Ovary (tissue), 9 donors: ENCODE results near the gene CC2D1A. TPM values are rescaled to one million over a fixed set of nuclear protein-coding genes. Genes with fewer than 3 reads are reported as not detected.

Source experiments
- DNase-seq, 5 donors: peaks; one replicate each; pipeline ENCODE4 v3.0.0-alpha.2; 2019 to 2020
- H3K27ac ChIP-seq, 2 donors: fragments of 200-600 bp; one replicate each; pipeline versions ENCODE4 v1.5.1 to v1.8.0; 2019 to 2022
- H3K27me3 ChIP-seq: fragments of 200-600 bp; one replicate; pipeline ENCODE4 v1.8.0; 2022
- H3K36me3 ChIP-seq: fragments of 200-600 bp; sonication (generic); one replicate; pipeline ENCODE4 v1.5.1; 2019
- H3K4me1 ChIP-seq: one replicate; pipeline ENCODE4 v1.8.1; 2013; ENCODE audit warnings: mild to moderate bottlenecking, moderate library complexity; ENCODE audit not compliant: insufficient read depth
- H3K4me3 ChIP-seq: fragments of 200-600 bp; sonication (generic); one replicate; pipeline ENCODE4 v1.5.1; 2017
- H3K9me3 ChIP-seq, 2 donors: fragments of 200-600 bp in 1 of 2; sonication (generic) in 1 of 2; one replicate each; pipeline versions ENCODE4 v1.5.1 to v1.8.1; 2013 to 2019; ENCODE audit warnings: mild to moderate bottlenecking in 1 of 2, moderate library complexity in 1 of 2
- EP300 ChIP-seq: sonication (generic); formaldehyde crosslinking; IDR thresholded peaks from one replicate; pipeline ENCODE4 v1.6.1; 2017; ENCODE audit warnings: antibody characterized with exemption
- POLR2A ChIP-seq: fragments of 450-650 bp; IDR thresholded peaks from one replicate; pipeline ENCODE4 v1.6.1; 2017; ENCODE audit warnings: antibody characterized with exemption, mild to moderate bottlenecking, moderate library complexity
- WGBS, 3 donors: extraction: QIAGEN DNeasy Blood & Tissue Kit in 1 of 3; methylation state at CpG; one replicate each; pipeline versions ENCODE4 v1.1.5 to v1.1.7; 2013 to 2017; 5-methylcytosine and 5-hydroxymethylcytosine counted together
- intact Hi-C, 4 donors: fragments of 100-400 bp; cut with DNase I; formaldehyde crosslinking; loops; one replicate each; pipeline versions ENCODE4 v1.11.0 to v1.15.1; 2022 to 2023
- polyA plus RNA-seq, 2 donors: library from polyadenylated mRNA; stranded (reverse); fragments of 200-250 nt in 1 of 2; fragments of 350-450 nt in 1 of 2; fragmentation: Illumina TruSeq in 1 of 2; extraction: RNeasy Lipid Tissue Mini Kit (QIAGEN cat#74804) in 1 of 2; gene quantifications; one replicate each; pipeline ENCODE4 v1.2.3, GENCODE V29; 2013 to 2014
- total RNA-seq, 7 donors: library from RNA; depleted of rRNA in 2 of 7; stranded (reverse); fragments of >200 nt in 2 of 7; fragmentation: NEBNext Ultra II Directional in 3 of 7; extraction: Animal tissue kit (Norgen Biotek cat#: 25700) in 3 of 7; gene quantifications; one replicate each; pipeline versions ENCODE4 v1.1.0 to v1.2.4, GENCODE V29; 2016 to 2023
- TF ChIP-seq, protein P1 (sequence below), 3 donors: fragments of 450-650 bp in 2 of 3; fragments of 200-600 bp in 1 of 3; IDR thresholded peaks; one replicate each; pipeline versions ENCODE4 v1.5.1 to v1.8.0; 2016 to 2022; ENCODE audit warnings: antibody characterized with exemption in 3 of 3, mild to moderate bottlenecking in 1 of 3
- donor health status: DM: no; HTN: no; CAD: no; lungs with moderate emphysema.
- donor health status: DM: no; HTN: no; CAD: no.
- donor health status: Bipolar disorder and iron deficiency.
- donor health status: DM: yes; HTN: yes; CAD: no.
- donor health status: DM: no; HTN: no; CAD: no.
- donor health status: DM: yes; HTN: yes; CAD: no.

CC2D1A gene
- total and polyA plus RNA-seq, 9 donors: 13.1 to 38.1 (median 29.6) TPM

GRCh38 chr19:13883516-13884064 is 22.4 kb upstream of the CC2D1A start:
- Histone ChIP-seq H3K9me3 (no peaks in the 10 kb centered on the region), H3K27me3 (no peaks in the 10 kb centered on the region), H3K4me1 (peaks cover 7% of the 10 kb centered on the region), H3K36me3 (no peaks in the 10 kb centered on the region), H3K4me3 (no peak overlapping the region), H3K27ac (no peak overlapping the region)
- no peak for DNase-seq
- intact Hi-C loops: loop anchor here in 3 of 4 donors (2.0 to 5.0 kb wide), 2 partner anchors 189 to 191 kb away; partner anchors contain the start of gene MISP3 (in 2 of the 3)
- 65 to 76% (median 74%) methylated on average over 10 of the region's 10 CpGs for WGBS, 3 donors
- TF ChIP-seq EP300: no peak
- TF ChIP-seq, protein P1, sequence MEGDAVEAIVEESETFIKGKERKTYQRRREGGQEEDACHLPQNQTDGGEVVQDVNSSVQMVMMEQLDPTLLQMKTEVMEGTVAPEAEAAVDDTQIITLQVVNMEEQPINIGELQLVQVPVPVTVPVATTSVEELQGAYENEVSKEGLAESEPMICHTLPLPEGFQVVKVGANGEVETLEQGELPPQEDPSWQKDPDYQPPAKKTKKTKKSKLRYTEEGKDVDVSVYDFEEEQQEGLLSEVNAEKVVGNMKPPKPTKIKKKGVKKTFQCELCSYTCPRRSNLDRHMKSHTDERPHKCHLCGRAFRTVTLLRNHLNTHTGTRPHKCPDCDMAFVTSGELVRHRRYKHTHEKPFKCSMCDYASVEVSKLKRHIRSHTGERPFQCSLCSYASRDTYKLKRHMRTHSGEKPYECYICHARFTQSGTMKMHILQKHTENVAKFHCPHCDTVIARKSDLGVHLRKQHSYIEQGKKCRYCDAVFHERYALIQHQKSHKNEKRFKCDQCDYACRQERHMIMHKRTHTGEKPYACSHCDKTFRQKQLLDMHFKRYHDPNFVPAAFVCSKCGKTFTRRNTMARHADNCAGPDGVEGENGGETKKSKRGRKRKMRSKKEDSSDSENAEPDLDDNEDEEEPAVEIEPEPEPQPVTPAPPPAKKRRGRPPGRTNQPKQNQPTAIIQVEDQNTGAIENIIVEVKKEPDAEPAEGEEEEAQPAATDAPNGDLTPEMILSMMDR (IDR thresholded peaks at IDR 0.05): no peak
- TF ChIP-seq POLR2A: no peak

DNA sequence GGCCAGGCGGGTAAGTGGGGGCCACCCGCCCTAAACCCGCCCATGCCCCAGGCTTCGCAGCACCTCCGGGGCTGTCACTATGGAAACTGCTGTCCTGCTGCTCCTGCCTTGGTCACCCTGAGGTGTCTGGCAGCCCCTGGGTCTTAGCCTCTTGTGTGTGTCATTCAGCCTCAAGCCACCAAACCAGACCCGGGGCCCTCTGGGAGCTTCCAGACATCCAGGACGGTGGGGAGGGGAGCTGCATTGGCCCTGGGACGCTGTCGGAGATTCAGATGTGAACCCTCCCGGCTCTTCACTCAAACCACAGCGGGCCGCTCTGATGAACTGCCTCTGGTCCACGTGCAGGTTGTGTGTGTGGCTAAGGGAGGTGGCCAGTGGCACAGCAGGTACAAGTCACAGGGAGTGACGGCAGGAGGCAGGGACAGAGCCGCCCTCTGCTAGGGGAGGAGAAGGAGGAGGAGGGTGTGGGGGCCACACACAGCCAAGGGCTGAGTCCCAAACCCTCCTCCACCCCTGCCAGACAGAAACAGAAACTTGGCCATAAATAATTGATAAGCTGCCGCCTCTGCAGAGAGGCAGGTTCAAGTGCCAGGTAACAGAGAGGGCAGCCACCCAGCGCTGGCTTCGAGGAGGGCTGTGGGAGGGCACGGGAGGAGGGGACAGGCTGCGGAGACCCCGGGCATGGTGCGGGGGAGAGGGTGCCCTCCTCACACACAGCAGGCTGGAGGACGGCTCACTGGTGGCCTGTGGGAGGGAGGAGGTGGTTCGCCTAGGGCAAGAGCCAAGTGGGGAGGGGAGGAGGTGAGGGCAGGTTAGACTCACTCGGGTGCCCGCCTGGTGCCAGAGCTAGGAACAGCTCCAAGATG is 21.0 kb upstream of the CC2D1A start:
- Histone ChIP-seq H3K27me3 (no peaks in the 10 kb centered on the region), H3K4me1 (peaks cover 7% of the 10 kb centered on the region), H3K4me3 (no peak overlapping the region), H3K9me3 (no peaks in the 10 kb centered on the region), H3K27ac (no peak overlapping the region), H3K36me3 (no peaks in the 10 kb centered on the region)
- 19 to 20% (median 20%) methylated on average over 26 of the region's 26 CpGs for WGBS, 3 donors
- intact Hi-C loops: loop anchor here in 2 of 4 donors (5.0 kb wide), 1 partner anchor 187 kb away; the partner anchor contains the start of gene MISP3 (in 2 of the 2)
- TF ChIP-seq, protein P1 (IDR thresholded peaks at IDR 0.05): no peak
- DNase-seq: no peak

DNA sequence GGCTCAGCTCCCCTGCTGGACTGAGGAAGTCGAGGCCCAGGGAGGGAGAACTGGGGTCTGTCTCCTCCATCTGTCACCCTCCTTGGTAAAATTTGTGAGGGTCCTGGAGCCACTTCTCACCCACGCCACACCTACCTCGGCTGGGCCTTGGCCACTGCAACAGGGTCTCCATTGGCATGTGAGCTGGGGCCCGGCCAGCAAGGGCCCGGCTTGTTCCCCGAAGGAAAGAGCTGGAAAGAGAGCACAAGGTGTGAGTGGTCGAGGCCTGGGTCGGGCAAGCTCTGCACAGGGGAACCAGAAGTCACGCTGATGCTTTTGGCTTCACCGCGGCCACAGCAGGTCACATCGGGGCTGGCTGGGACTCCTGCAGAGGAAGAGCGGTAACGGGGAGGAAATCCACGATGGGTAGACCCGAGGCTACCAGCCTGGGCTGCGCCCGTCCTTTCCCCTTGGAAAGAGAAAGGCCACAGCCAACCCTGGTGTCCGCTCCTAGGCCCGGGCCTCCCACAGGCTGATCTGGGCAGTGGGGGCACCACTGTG is 20.1 kb upstream of the CC2D1A start:
- peaks cover 4% of the 10 kb centered on the region for H3K4me1 ChIP-seq
- H3K4me3 ChIP-seq: no peak overlapping the region
- no peaks in the 10 kb centered on the region for H3K36me3 ChIP-seq
- H3K27ac ChIP-seq: no peak overlapping the region
- no peaks in the 10 kb centered on the region for H3K27me3 ChIP-seq
- WGBS, 3 donors: 90 to 96% (median 95%) methylated on average over 20 of the region's 20 CpGs
- no peak for DNase-seq
- no peaks in the 10 kb centered on the region for H3K9me3 ChIP-seq
- TF ChIP-seq, protein P1 (IDR thresholded peaks at IDR 0.05): no peak
- TF ChIP-seq POLR2A: no peak
- no peak for TF ChIP-seq EP300
- intact Hi-C loops: no loop called here

GRCh38 chr19:13887018-13887436 is 19.0 kb upstream of the CC2D1A start:
- Histone ChIP-seq H3K27me3 (no peaks in the 10 kb centered on the region), H3K9me3 (no peaks in the 10 kb centered on the region), H3K4me1 (peaks cover 4% of the 10 kb centered on the region), H3K4me3 (no peak overlapping the region), H3K36me3 (no peaks in the 10 kb centered on the region), H3K27ac (no peak overlapping the region)
- WGBS, 3 donors: 73 to 81% (median 73%) methylated on average over 8 to 16 of the region's 16 CpGs
- intact Hi-C loops: no loop called here
- DNase-seq: no peak
- no peak for TF ChIP-seq POLR2A
- TF ChIP-seq, protein P1 (IDR thresholded peaks at IDR 0.05): no peak
- no peak for TF ChIP-seq EP300
